ENCODE measurements around the gene GRID1.
A peak's percentile ranks its signal among the peaks of the same experiment; 100 is the strongest.

Gene GRID1

GRCh38 chr10:85679061-85679460 is 687.5 kb downstream of the GRID1 start:
- Histone ChIP-seq H2AK5ac (ENCODE audit: low read length) (no peak overlapping the region), H3K9ac (ENCODE audit: low read length) (no peak overlapping the region), H3K36me3 (ENCODE audit: control insufficient read depth, insufficient read depth, low read length) (no peaks in the 10 kb centered on the region), H2BK5ac (ENCODE audit: low read length) (no peak overlapping the region), H4K5ac (ENCODE audit: low read length) (no peak overlapping the region), H3K18ac (ENCODE audit: low read length) (no peak overlapping the region), H3K79me1 (ENCODE audit: low read length) (no peaks in the 10 kb centered on the region), H2BK15ac (replicated peaks; ENCODE audit: low read depth) (no peak overlapping the region), H3K4ac (ENCODE audit: low read depth, low read length) (no peak overlapping the region), H3K56ac (ENCODE audit: low read length) (no peak overlapping the region), H3K4me1 (ENCODE audit: control insufficient read depth, low read depth, low read length) (no peaks in the 10 kb centered on the region), H4K8ac (ENCODE audit: low read depth, low read length) (no peak overlapping the region), H3K23ac (ENCODE audit: low read length) (no peak overlapping the region), H3K79me2 (ENCODE audit: control insufficient read depth, insufficient read depth, low read length) (no peaks in the 10 kb centered on the region), H3K27ac (ENCODE audit: low read depth, low read length) (no peak overlapping the region), H3K4me3 (ENCODE audit: low read length) (no peak overlapping the region), H3K27me3 (ENCODE audit: insufficient read depth, low read length, poor library complexity) (no peaks in the 10 kb centered on the region), H3K4me2 (ENCODE audit: low read length) (no peak overlapping the region), H2BK120ac (ENCODE audit: low read depth, low read length) (no peak overlapping the region)
- DNase-seq, result no peak
- WGBS (ENCODE audit: extremely low coverage, insufficient coverage, low lambda C conversion rate), result no CpG with 5 or more reads among the region's 2 CpGs

- Histone ChIP-seq H3K27ac (ENCODE audit: low read depth, low read length) (no peak overlapping the region), H3K9ac (ENCODE audit: low read length) (no peak overlapping the region), H3K36me3 (ENCODE audit: control insufficient read depth, insufficient read depth, low read length) (no peaks in the 10 kb centered on the region), H4K5ac (ENCODE audit: low read length) (no peak overlapping the region), H2BK120ac (ENCODE audit: low read depth, low read length) (no peak overlapping the region), H2BK15ac (replicated peaks; ENCODE audit: low read depth) (no peak overlapping the region), H3K18ac (ENCODE audit: low read length) (no peak overlapping the region), H3K4me3 (ENCODE audit: low read length) (no peak overlapping the region), H3K79me2 (ENCODE audit: control insufficient read depth, insufficient read depth, low read length) (no peaks in the 10 kb centered on the region), H2BK5ac (ENCODE audit: low read length) (no peak overlapping the region), H3K56ac (ENCODE audit: low read length) (no peak overlapping the region), H4K8ac (ENCODE audit: low read depth, low read length) (no peak overlapping the region), H3K23ac (ENCODE audit: low read length) (no peak overlapping the region), H3K4me2 (ENCODE audit: low read length) (no peak overlapping the region), H3K4ac (ENCODE audit: low read depth, low read length) (no peak overlapping the region), H3K27me3 (ENCODE audit: insufficient read depth, low read length, poor library complexity) (no peaks in the 10 kb centered on the region), H3K79me1 (ENCODE audit: low read length) (no peaks in the 10 kb centered on the region), H2AK5ac (ENCODE audit: low read length) (no peak overlapping the region), H3K4me1 (ENCODE audit: control insufficient read depth, low read depth, low read length) (no peaks in the 10 kb centered on the region)
- DNase-seq, result no peak
- no CpG with 5 or more reads among the region's 4 CpGs for WGBS (ENCODE audit: extremely low coverage, insufficient coverage, low lambda C conversion rate)
Measured at GRCh38 chr10:85674851-85675250, 691.7 kb downstream of the GRID1 start.

GRCh38 chr10:85673270-85673669 is 693.3 kb downstream of the GRID1 start:
- no peak overlapping the region for H3K27ac ChIP-seq (ENCODE audit: low read depth, low read length)
- H3K79me1 ChIP-seq (ENCODE audit: low read length), result no peaks in the 10 kb centered on the region
- H3K4me2 ChIP-seq (ENCODE audit: low read length), result no peak overlapping the region
- H3K36me3 ChIP-seq (ENCODE audit: control insufficient read depth, insufficient read depth, low read length), result no peaks in the 10 kb centered on the region
- DNase-seq, result no peak
- no peak overlapping the region for H2BK5ac ChIP-seq (ENCODE audit: low read length)
- no peak overlapping the region for H4K8ac ChIP-seq (ENCODE audit: low read depth, low read length)
- no peak overlapping the region for H3K4ac ChIP-seq (ENCODE audit: low read depth, low read length)
- H3K18ac ChIP-seq (ENCODE audit: low read length), result no peak overlapping the region
- H3K9ac ChIP-seq (ENCODE audit: low read length), result no peak overlapping the region
- no peak overlapping the region for H3K4me3 ChIP-seq (ENCODE audit: low read length)
- no peak overlapping the region for H3K23ac ChIP-seq (ENCODE audit: low read length)
- no CpG with 5 or more reads among the region's 1 CpG for WGBS (ENCODE audit: extremely low coverage, insufficient coverage, low lambda C conversion rate)
- no peak overlapping the region for H4K5ac ChIP-seq (ENCODE audit: low read length)
- H3K79me2 ChIP-seq (ENCODE audit: control insufficient read depth, insufficient read depth, low read length), result no peaks in the 10 kb centered on the region
- H2BK15ac ChIP-seq (replicated peaks; ENCODE audit: low read depth), result no peak overlapping the region
- H3K4me1 ChIP-seq (ENCODE audit: control insufficient read depth, low read depth, low read length), result no peaks in the 10 kb centered on the region
- no peak overlapping the region for H2AK5ac ChIP-seq (ENCODE audit: low read length)
- no peak overlapping the region for H3K56ac ChIP-seq (ENCODE audit: low read length)
- H2BK120ac ChIP-seq (ENCODE audit: low read depth, low read length), result no peak overlapping the region
- no peaks in the 10 kb centered on the region for H3K27me3 ChIP-seq (ENCODE audit: insufficient read depth, low read length, poor library complexity)

- no peak overlapping the region for H3K4me2 ChIP-seq (ENCODE audit: low read length)
- no peaks in the 10 kb centered on the region for H3K27me3 ChIP-seq (ENCODE audit: insufficient read depth, low read length, poor library complexity)
- no peak overlapping the region for H3K9ac ChIP-seq (ENCODE audit: low read length)
- H3K4ac ChIP-seq (ENCODE audit: low read depth, low read length), result no peak overlapping the region
- no peak overlapping the region for H3K56ac ChIP-seq (ENCODE audit: low read length)
- H3K18ac ChIP-seq (ENCODE audit: low read length), result no peak overlapping the region
- no peak overlapping the region for H2BK5ac ChIP-seq (ENCODE audit: low read length)
- no peak overlapping the region for H2AK5ac ChIP-seq (ENCODE audit: low read length)
- no peak overlapping the region for H4K5ac ChIP-seq (ENCODE audit: low read length)
- no peaks in the 10 kb centered on the region for H3K79me1 ChIP-seq (ENCODE audit: low read length)
- no CpG with 5 or more reads among the region's 1 CpG for WGBS (ENCODE audit: extremely low coverage, insufficient coverage, low lambda C conversion rate)
- H4K8ac ChIP-seq (ENCODE audit: low read depth, low read length), result no peak overlapping the region
- no peak overlapping the region for H3K27ac ChIP-seq (ENCODE audit: low read depth, low read length)
- no peaks in the 10 kb centered on the region for H3K4me1 ChIP-seq (ENCODE audit: control insufficient read depth, low read depth, low read length)
- no peak overlapping the region for H3K4me3 ChIP-seq (ENCODE audit: low read length)
- H3K36me3 ChIP-seq (ENCODE audit: control insufficient read depth, insufficient read depth, low read length), result no peaks in the 10 kb centered on the region
- H3K23ac ChIP-seq (ENCODE audit: low read length), result no peak overlapping the region
- no peaks in the 10 kb centered on the region for H3K79me2 ChIP-seq (ENCODE audit: control insufficient read depth, insufficient read depth, low read length)
- H2BK120ac ChIP-seq (ENCODE audit: low read depth, low read length), result no peak overlapping the region
- no peak overlapping the region for H2BK15ac ChIP-seq (replicated peaks; ENCODE audit: low read depth)
- DNase-seq, result no peak
Measured at GRCh38 chr10:85671530-85671929, 695.1 kb downstream of the GRID1 start.

- Histone ChIP-seq H3K4ac (ENCODE audit: low read depth, low read length) (no peak overlapping the region), H3K36me3 (ENCODE audit: control insufficient read depth, insufficient read depth, low read length) (no peaks in the 10 kb centered on the region), H3K4me3 (ENCODE audit: low read length) (no peak overlapping the region), H3K27me3 (ENCODE audit: insufficient read depth, low read length, poor library complexity) (no peaks in the 10 kb centered on the region), H3K4me1 (ENCODE audit: control insufficient read depth, low read depth, low read length) (no peaks in the 10 kb centered on the region), H3K79me2 (ENCODE audit: control insufficient read depth, insufficient read depth, low read length) (no peaks in the 10 kb centered on the region), H3K23ac (ENCODE audit: low read length) (no peak overlapping the region), H4K5ac (ENCODE audit: low read length) (no peak overlapping the region), H4K8ac (ENCODE audit: low read depth, low read length) (no peak overlapping the region), H2BK15ac (replicated peaks; ENCODE audit: low read depth) (no peak overlapping the region), H3K9ac (ENCODE audit: low read length) (no peak overlapping the region), H3K56ac (ENCODE audit: low read length) (no peak overlapping the region), H3K18ac (ENCODE audit: low read length) (peak overlapping the region; percentile 7), H2BK120ac (ENCODE audit: low read depth, low read length) (no peak overlapping the region), H3K4me2 (ENCODE audit: low read length) (no peak overlapping the region), H3K79me1 (ENCODE audit: low read length) (no peaks in the 10 kb centered on the region), H2AK5ac (ENCODE audit: low read length) (no peak overlapping the region), H3K27ac (ENCODE audit: low read depth, low read length) (no peak overlapping the region), H2BK5ac (ENCODE audit: low read length) (no peak overlapping the region)
- no peak for DNase-seq
- no CpG with 5 or more reads among the region's 1 CpG for WGBS (ENCODE audit: extremely low coverage, insufficient coverage, low lambda C conversion rate)
Measured at GRCh38 chr10:85668522-85668921, 698.1 kb downstream of the GRID1 start.

GRCh38 chr10:85667638-85668233 is 698.9 kb downstream of the GRID1 start:
- WGBS (ENCODE audit: extremely low coverage, insufficient coverage, low lambda C conversion rate), result no CpG with 5 or more reads among the region's 5 CpGs
- H2AK5ac ChIP-seq (ENCODE audit: low read length), result no peak overlapping the region
- no peaks in the 10 kb centered on the region for H3K79me1 ChIP-seq (ENCODE audit: low read length)
- H3K4ac ChIP-seq (ENCODE audit: low read depth, low read length), result no peak overlapping the region
- H3K4me3 ChIP-seq (ENCODE audit: low read length), result no peak overlapping the region
- no peak overlapping the region for H3K9ac ChIP-seq (ENCODE audit: low read length)
- H2BK15ac ChIP-seq (replicated peaks; ENCODE audit: low read depth), result no peak overlapping the region
- H2BK5ac ChIP-seq (ENCODE audit: low read length), result no peak overlapping the region
- no peak overlapping the region for H4K8ac ChIP-seq (ENCODE audit: low read depth, low read length)
- H3K23ac ChIP-seq (ENCODE audit: low read length), result no peak overlapping the region
- H3K4me1 ChIP-seq (ENCODE audit: control insufficient read depth, low read depth, low read length), result no peaks in the 10 kb centered on the region
- H2BK120ac ChIP-seq (ENCODE audit: low read depth, low read length), result no peak overlapping the region
- no peaks in the 10 kb centered on the region for H3K27me3 ChIP-seq (ENCODE audit: insufficient read depth, low read length, poor library complexity)
- DNase-seq, result peak; percentile 83
- no peak overlapping the region for H3K4me2 ChIP-seq (ENCODE audit: low read length)
- no peaks in the 10 kb centered on the region for H3K36me3 ChIP-seq (ENCODE audit: control insufficient read depth, insufficient read depth, low read length)
- no peak overlapping the region for H4K5ac ChIP-seq (ENCODE audit: low read length)
- no peaks in the 10 kb centered on the region for H3K79me2 ChIP-seq (ENCODE audit: control insufficient read depth, insufficient read depth, low read length)
- H3K18ac ChIP-seq (ENCODE audit: low read length), result no peak overlapping the region
- no peak overlapping the region for H3K56ac ChIP-seq (ENCODE audit: low read length)
- no peak overlapping the region for H3K27ac ChIP-seq (ENCODE audit: low read depth, low read length)
